DMS53 treated with DMSO at 0.1 percent for 48 hours (cell line): ENCODE data around the gene BST1.

Experiments used
- DNase-seq: peaks from one replicate; lab custom pipeline; 2025; ENCODE audit not compliant: unreplicated experiment; lab: John Stamatoyannopoulos, UW

The BST1 gene

GRCh38 chr4:15777697-15778288 lies 74.9 kb downstream of the BST1 start:
- no peak for DNase-seq

GRCh38 chr4:15778289-15779241 lies 75.7 kb downstream of the BST1 start, which contains the start of gene CD38:
TSS of gene CD38 (plus strand) at chr4:15778328. CDS start at chr4:15778415, 87 bp downstream.
- no peak for DNase-seq

- DNase-seq, result peak; percentile 47
These were observed 76.4 kb downstream of the BST1 start for GRCh38 chr4:15779306-15779705.

- no peak for DNase-seq
These were observed 76.9 kb downstream of the BST1 start for GRCh38 chr4:15779809-15780208.

GRCh38 chr4:15781427-15782095 lies 78.7 kb downstream of the BST1 start:
- DNase-seq, result no peak
